Endothelial cell of umbilical vein (primary cell): Measurements from ENCODE around the gene HAPLN2. TPM values are rescaled to one million over a fixed set of nuclear protein-coding genes. Genes with fewer than 3 reads are reported as not detected.
"Not testable (repeated sequence)": the region's sequence is repeated elsewhere in the genome, so short reads cannot be mapped to it uniquely, and the experiment has no call there.

ENCODE experiments used
- BruUV-seq: library from RNA; stranded (reverse); fragments of 400-500 nt; replicated peaks from 2 replicates; lab custom pipeline; 2021; lab: Mats Ljungman, UMichigan
- CTCF ChIA-PET: fragments of 300-600, 350-600 bp; sonication (Branson Sonifier 250); formaldehyde crosslinking; loops from one replicate; lab custom pipeline; 2021; ENCODE audit warnings: antibody characterized with exemption, inconsistent platforms; lab: Charles Lee
- POLR2A ChIA-PET: fragments of 300-600, 350-600 bp; sonication (Branson Sonifier 250); formaldehyde crosslinking; loops from one replicate; lab custom pipeline; 2021; ENCODE audit warnings: antibody characterized with exemption, inconsistent platforms; lab: Charles Lee
- DNase-seq: peaks from one replicate; pipeline ENCODE4 v3.0.0-alpha.2; 2011; ENCODE audit warnings: low read depth, low spot score
- FAIRE-seq: peaks from 2 replicates; lab custom pipeline; 2011; peaks lifted over from hg19 to GRCh38; lab: Jason Lieb, UNC
- H2AFZ ChIP-seq: 2 replicates; pipeline ENCODE4 v1.6.0; 2012; ENCODE audit warnings: low read depth, low read length, control low read depth, inconsistent platforms
- H3K27ac ChIP-seq: 2 replicates; pipeline ENCODE4 v1.5.1; 2011; ENCODE audit warnings: low read depth, mild to moderate bottlenecking, control low read depth, low read length, moderate library complexity; ENCODE audit not compliant: insufficient read depth
- H3K27me3 ChIP-seq, 2 experiments: 2 replicates each; pipeline versions ENCODE4 v1.6.0 to v1.6.1; 2011; ENCODE audit warnings: low read length in 2 of 2, mixed read lengths in 1 of 2; ENCODE audit not compliant: control insufficient read depth in 2 of 2, insufficient read depth in 2 of 2
- H3K36me3 ChIP-seq, 2 experiments: 2 replicates in 1 of 2; 3 replicates in 1 of 2; pipeline ENCODE4 v1.5.1; 2011; ENCODE audit warnings: low read length in 2 of 2, mild to moderate bottlenecking in 1 of 2, moderate library complexity in 1 of 2; ENCODE audit not compliant: control insufficient read depth in 2 of 2, insufficient read depth in 2 of 2; ENCODE audit errors: extremely low read depth in 1 of 2
- H3K4me1 ChIP-seq: 3 replicates; pipeline ENCODE4 v1.5.1; 2011; ENCODE audit warnings: mild to moderate bottlenecking, low read length; ENCODE audit not compliant: control insufficient read depth, insufficient read depth; ENCODE audit errors: extremely low read depth
- H3K4me2 ChIP-seq: 2 replicates; pipeline ENCODE4 v1.6.1; 2011; ENCODE audit warnings: low read length, control low read depth, mixed read lengths; ENCODE audit not compliant: insufficient read depth
- H3K4me3 ChIP-seq, 3 experiments: fragments of 200-600 bp in 1 of 3; sonication (generic), shearing (Covaris generic) in 1 of 3; replicated peaks in 1 of 3; 2 replicates each; pipeline ENCODE4 v1.5.1; 2011 to 2016; ENCODE audit warnings: control low read depth in 3 of 3, low read length in 3 of 3, mild to moderate bottlenecking in 2 of 3, inconsistent platforms in 1 of 3, low read depth in 1 of 3, moderate library complexity in 1 of 3; ENCODE audit not compliant: insufficient read depth in 1 of 3
- H3K79me2 ChIP-seq: 2 replicates; pipeline ENCODE4 v1.6.0; 2012; ENCODE audit warnings: low read length, inconsistent platforms; ENCODE audit not compliant: control insufficient read depth, insufficient read depth
- H3K9ac ChIP-seq: replicated peaks from 2 replicates; pipeline ENCODE3; 2011; ENCODE audit warnings: low read length, control low read depth; ENCODE audit not compliant: insufficient read depth; ENCODE audit errors: extremely low read depth
- H3K9me1 ChIP-seq: replicated peaks from 3 replicates; pipeline ENCODE4 v1.6.0; 2011; ENCODE audit warnings: mild to moderate bottlenecking, low read length; ENCODE audit not compliant: control insufficient read depth, insufficient read depth; ENCODE audit errors: extremely low read depth
- H3K9me3 ChIP-seq: replicated peaks from 2 replicates; pipeline ENCODE4 v1.5.1; 2012; ENCODE audit warnings: low read length, inconsistent platforms; ENCODE audit not compliant: control insufficient read depth, insufficient read depth
- H4K20me1 ChIP-seq: replicated peaks from 2 replicates; pipeline ENCODE3; 2011; ENCODE audit warnings: mild to moderate bottlenecking, low read length; ENCODE audit not compliant: control insufficient read depth, insufficient read depth; ENCODE audit errors: extremely low read depth
- EZH2 ChIP-seq: IDR thresholded peaks from 2 replicates; pipeline ENCODE4 v1.6.1; 2012; ENCODE audit warnings: borderline replicate concordance, low read depth, mild to moderate bottlenecking, moderate library complexity, low read length, inconsistent platforms; ENCODE audit not compliant: severe bottlenecking
- FOS ChIP-seq: IDR thresholded peaks from 2 replicates; pipeline ENCODE4 v1.6.1; 2011; ENCODE audit warnings: mild to moderate bottlenecking, low read length, moderate library complexity, borderline replicate concordance; ENCODE audit not compliant: insufficient read depth
- GATA2 ChIP-seq: IDR thresholded peaks from 2 replicates; pipeline ENCODE4 v1.7.0; 2011; ENCODE audit warnings: low read depth, mild to moderate bottlenecking, moderate library complexity, mixed read lengths, low read length; ENCODE audit not compliant: insufficient read length, insufficient read depth
- JUN ChIP-seq: IDR thresholded peaks from 2 replicates; pipeline ENCODE4 v1.6.1; 2011; ENCODE audit warnings: borderline replicate concordance, low read depth; ENCODE audit not compliant: insufficient read length, insufficient read depth
- MYC ChIP-seq: IDR thresholded peaks from one replicate; pipeline ENCODE4 v1.6.1; 2011; ENCODE audit warnings: mild to moderate bottlenecking, low read depth, low read length
- POLR2A ChIP-seq: IDR thresholded peaks from 2 replicates; pipeline ENCODE4 v1.6.1; 2012; ENCODE audit warnings: low read depth, mild to moderate bottlenecking, control low read depth, low read length
- POLR2AphosphoS5 ChIP-seq: IDR thresholded peaks from 2 replicates; pipeline ENCODE4 v1.6.1; 2012; ENCODE audit warnings: low read depth, mild to moderate bottlenecking, control low read depth, low read length, moderate library complexity; ENCODE audit not compliant: insufficient read depth
- dilution Hi-C: fragments of 300-500 bp; cut with MboI; formaldehyde crosslinking; loops from one replicate; pipeline ENCODE4 v1.15.0; 2019; ENCODE audit warnings: low sequenced_read_pairs; ENCODE audit not compliant: extremely low pct_ligation_motif_present
- intact Hi-C: fragments of 100-400 bp; cut with micrococcal nuclease; formaldehyde crosslinking; loops from one replicate; pipeline ENCODE4 v1.10.0; 2022
- polyA plus RNA-seq, 4 experiments: library from polyadenylated mRNA; depleted of rRNA in 3 of 4; stranded (reverse) in 3 of 4; unstranded in 1 of 4; fragments of >200 nt; gene quantifications; 2 replicates each; pipeline versions ENCODE4 v1.2.1 to v1.2.3, GENCODE V29; 2011 to 2012; ENCODE audit warnings: missing spikeins in 1 of 4
- total RNA-seq: library from RNA; stranded (reverse); gene quantifications from 2 replicates; pipeline ENCODE4 v1.2.3, GENCODE V29; 2021
- TF ChIP-seq, protein P1 (sequence below): IDR thresholded peaks from 2 replicates; pipeline ENCODE4 v1.6.1; 2011; ENCODE audit not compliant: insufficient read depth, insufficient read length
- TF ChIP-seq, protein P2 (sequence below), 2 donors: IDR thresholded peaks; 1 replicate in 1 of 2; 2 replicates in 1 of 2; pipeline ENCODE4 v1.5.1; 2011; ENCODE audit warnings: low read length in 2 of 2, mild to moderate bottlenecking in 2 of 2, moderate library complexity in 2 of 2, control low read depth in 1 of 2, inconsistent platforms in 1 of 2, low read depth in 1 of 2; ENCODE audit not compliant: insufficient read depth in 1 of 2; ENCODE audit errors: extremely low read depth in 1 of 2

HAPLN2 gene
- total and polyA plus RNA-seq, 2 donors (not counting 3 experiments of a cell fraction or from before 2014, with no cell fraction given), result not detected

DNA sequence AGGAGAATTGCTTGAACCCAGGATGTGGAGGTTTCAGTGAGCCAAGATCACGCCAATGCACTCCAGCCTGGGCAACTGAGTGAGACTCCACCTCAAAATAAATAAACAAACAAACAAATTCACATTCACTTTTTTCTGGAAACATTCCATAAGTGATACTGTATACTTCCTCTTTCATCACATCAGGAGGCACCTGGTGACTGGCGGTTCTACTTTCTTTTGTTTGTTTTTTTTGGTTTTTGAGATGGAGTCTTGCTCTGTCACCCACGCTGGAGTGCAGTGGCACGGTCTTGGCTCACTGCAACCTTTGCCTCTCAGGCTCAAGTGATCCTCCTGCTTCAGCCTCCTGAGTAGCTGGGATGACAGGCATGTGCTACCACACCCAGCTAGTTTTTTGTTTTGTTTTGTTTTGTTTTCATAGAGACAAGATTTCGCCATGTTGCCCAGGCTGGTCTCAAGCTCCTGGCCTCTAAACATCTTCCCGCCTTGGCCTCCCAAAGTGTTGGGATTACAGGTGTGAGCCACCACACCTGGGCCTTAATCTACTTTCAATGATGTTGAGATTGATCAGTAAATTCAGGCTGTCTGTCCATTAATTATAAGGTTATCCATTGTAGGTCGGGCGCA, 10.7 kb downstream of the HAPLN2 start:
- POLR2A ChIA-PET, result no interaction called here
- Histone ChIP-seq H3K9me1 (no peaks in the 10 kb centered on the region), H3K79me2 (no peaks in the 10 kb centered on the region), H3K9me3 (no peaks in the 10 kb centered on the region), H3K27me3 (peaks cover 27 to 34% of the 10 kb centered on the region in 2 experiments), H3K9ac (no peak overlapping the region), H2AFZ (no peak overlapping the region), H3K27ac (no peak overlapping the region), H4K20me1 (no peaks in the 10 kb centered on the region), H3K4me2 (no peak overlapping the region), H3K4me1 (peaks cover 6% of the 10 kb centered on the region), H3K4me3 (no peak overlapping the region), H3K36me3 (no peaks in the 10 kb centered on the region)
- TF ChIP-seq EZH2 (no peak), FOS (no peak), JUN (no peak), GATA2 (no peak), POLR2AphosphoS5 (no peak), POLR2A (no peak), MYC (no peak)
- TF ChIP-seq, protein P1, sequence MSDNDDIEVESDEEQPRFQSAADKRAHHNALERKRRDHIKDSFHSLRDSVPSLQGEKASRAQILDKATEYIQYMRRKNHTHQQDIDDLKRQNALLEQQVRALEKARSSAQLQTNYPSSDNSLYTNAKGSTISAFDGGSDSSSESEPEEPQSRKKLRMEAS, result no peak
- TF ChIP-seq, protein P2, sequence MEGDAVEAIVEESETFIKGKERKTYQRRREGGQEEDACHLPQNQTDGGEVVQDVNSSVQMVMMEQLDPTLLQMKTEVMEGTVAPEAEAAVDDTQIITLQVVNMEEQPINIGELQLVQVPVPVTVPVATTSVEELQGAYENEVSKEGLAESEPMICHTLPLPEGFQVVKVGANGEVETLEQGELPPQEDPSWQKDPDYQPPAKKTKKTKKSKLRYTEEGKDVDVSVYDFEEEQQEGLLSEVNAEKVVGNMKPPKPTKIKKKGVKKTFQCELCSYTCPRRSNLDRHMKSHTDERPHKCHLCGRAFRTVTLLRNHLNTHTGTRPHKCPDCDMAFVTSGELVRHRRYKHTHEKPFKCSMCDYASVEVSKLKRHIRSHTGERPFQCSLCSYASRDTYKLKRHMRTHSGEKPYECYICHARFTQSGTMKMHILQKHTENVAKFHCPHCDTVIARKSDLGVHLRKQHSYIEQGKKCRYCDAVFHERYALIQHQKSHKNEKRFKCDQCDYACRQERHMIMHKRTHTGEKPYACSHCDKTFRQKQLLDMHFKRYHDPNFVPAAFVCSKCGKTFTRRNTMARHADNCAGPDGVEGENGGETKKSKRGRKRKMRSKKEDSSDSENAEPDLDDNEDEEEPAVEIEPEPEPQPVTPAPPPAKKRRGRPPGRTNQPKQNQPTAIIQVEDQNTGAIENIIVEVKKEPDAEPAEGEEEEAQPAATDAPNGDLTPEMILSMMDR (IDR thresholded peaks at IDR 0.05; ENCODE audit: extremely low read depth in 1 of 2, insufficient read depth in 1 of 2, low read depth in 1 of 2, low read length in 2 of 2), result no peak
- dilution Hi-C loops, result no loop called here
- BruUV-seq, result no TSS peak
- CTCF ChIA-PET, result interaction anchor here (1.3 to 13.8 kb wide), 3 partner anchors 12 to 29 kb away, joined by 4 to 237 read pairs (median 39); partner anchors contain the start of gene BCAN
- intact Hi-C loops, result loop anchor here (5.0 kb wide), 2 partner anchors 262 to 297 kb away; partner anchors contain the start of gene PEAR1
- DNase-seq, result no peak
- no peak for FAIRE-seq

DNA sequence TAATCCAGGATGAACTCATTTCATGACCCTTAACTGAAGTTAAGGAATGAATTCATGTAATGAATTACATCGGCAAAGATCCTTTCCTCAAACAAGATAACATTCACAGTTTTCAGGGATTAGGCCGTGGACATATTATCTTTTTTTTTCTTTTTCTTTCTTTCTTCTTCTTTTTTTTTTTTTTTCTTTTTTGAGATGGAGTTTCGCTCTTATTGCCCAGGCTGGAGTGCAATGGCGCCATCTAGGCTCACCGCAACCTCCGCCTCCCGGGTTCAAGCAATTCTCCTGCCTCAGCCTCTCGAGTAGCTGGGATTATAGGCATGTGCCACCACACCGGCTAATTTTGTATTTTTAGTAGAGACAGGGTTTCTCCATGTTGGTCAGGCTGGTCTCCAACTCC, 11.9 kb downstream of the HAPLN2 start:
- FAIRE-seq, H3K9me3 ChIP-seq, H3K4me2 ChIP-seq, H2AFZ ChIP-seq, DNase-seq, H3K9ac ChIP-seq, H3K4me1 ChIP-seq, dilution Hi-C loops, H3K4me3 ChIP-seq, POLR2A ChIA-PET, H4K20me1 ChIP-seq, H3K36me3 ChIP-seq, H3K9me1 ChIP-seq, intact Hi-C loops, H3K79me2 ChIP-seq, BruUV-seq, H3K27ac ChIP-seq: not testable (repeated sequence)
- H3K27me3 ChIP-seq, result peaks cover 19 to 26% of the 10 kb centered on the region in 2 experiments
- CTCF ChIA-PET, result interaction anchor here (0.6 to 13.8 kb wide), 6 partner anchors 12 to 259 kb away, joined by 3 to 237 read pairs (median 3); no protein-coding TSS in a partner anchor
